Suprapubic skin (tissue), 4 donors: ENCODE data around the gene SIGLEC9.

ENCODE experiments used
- EP300 ChIP-seq: sonication (generic); formaldehyde crosslinking; IDR thresholded peaks from one replicate; pipeline ENCODE4 v1.6.1; 2017; ENCODE audit warnings: antibody characterized with exemption
- POLR2AphosphoS5 ChIP-seq, 3 donors: sonication (generic); formaldehyde crosslinking; IDR thresholded peaks; one replicate each; pipeline ENCODE4 v1.6.1; 2017; ENCODE audit warnings: antibody characterized with exemption in 3 of 3
- TF ChIP-seq, protein P1 (sequence below), 2 donors: fragments of 200-600 bp in 1 of 2; fragments of 450-650 bp in 1 of 2; sonication (generic) in 1 of 2; IDR thresholded peaks; one replicate each; pipeline ENCODE4 v1.5.1; 2016 to 2019; ENCODE audit warnings: antibody characterized with exemption in 2 of 2, mild to moderate bottlenecking in 1 of 2, moderate library complexity in 1 of 2

DNA sequence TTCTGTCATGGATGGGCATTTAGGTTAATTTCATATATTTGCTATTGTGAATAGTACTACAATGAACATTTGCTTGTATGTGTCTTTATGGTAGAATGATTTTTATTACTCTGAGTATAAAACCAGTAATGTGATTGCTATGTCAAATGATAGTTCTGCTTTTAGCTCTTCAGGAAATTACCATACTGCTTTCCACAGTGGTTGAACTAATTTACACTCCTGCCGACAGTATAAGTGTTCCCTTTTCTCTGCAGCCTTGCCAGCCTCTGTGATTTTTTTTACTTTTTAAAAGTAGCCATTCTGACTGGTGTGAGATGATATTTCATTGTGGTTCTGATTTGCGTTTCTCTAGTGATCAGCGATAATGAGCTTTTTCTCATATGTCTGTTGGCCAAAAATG is 23.9 kb downstream of the SIGLEC9 start:
- TF ChIP-seq POLR2AphosphoS5 (IDR thresholded peaks at IDR 0.05) = no peak
- TF ChIP-seq, protein P1, sequence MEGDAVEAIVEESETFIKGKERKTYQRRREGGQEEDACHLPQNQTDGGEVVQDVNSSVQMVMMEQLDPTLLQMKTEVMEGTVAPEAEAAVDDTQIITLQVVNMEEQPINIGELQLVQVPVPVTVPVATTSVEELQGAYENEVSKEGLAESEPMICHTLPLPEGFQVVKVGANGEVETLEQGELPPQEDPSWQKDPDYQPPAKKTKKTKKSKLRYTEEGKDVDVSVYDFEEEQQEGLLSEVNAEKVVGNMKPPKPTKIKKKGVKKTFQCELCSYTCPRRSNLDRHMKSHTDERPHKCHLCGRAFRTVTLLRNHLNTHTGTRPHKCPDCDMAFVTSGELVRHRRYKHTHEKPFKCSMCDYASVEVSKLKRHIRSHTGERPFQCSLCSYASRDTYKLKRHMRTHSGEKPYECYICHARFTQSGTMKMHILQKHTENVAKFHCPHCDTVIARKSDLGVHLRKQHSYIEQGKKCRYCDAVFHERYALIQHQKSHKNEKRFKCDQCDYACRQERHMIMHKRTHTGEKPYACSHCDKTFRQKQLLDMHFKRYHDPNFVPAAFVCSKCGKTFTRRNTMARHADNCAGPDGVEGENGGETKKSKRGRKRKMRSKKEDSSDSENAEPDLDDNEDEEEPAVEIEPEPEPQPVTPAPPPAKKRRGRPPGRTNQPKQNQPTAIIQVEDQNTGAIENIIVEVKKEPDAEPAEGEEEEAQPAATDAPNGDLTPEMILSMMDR (IDR thresholded peaks at IDR 0.05) = no peak
- no peak for TF ChIP-seq EP300
